Measurements from ENCODE around the gene NPFF.

DNA sequence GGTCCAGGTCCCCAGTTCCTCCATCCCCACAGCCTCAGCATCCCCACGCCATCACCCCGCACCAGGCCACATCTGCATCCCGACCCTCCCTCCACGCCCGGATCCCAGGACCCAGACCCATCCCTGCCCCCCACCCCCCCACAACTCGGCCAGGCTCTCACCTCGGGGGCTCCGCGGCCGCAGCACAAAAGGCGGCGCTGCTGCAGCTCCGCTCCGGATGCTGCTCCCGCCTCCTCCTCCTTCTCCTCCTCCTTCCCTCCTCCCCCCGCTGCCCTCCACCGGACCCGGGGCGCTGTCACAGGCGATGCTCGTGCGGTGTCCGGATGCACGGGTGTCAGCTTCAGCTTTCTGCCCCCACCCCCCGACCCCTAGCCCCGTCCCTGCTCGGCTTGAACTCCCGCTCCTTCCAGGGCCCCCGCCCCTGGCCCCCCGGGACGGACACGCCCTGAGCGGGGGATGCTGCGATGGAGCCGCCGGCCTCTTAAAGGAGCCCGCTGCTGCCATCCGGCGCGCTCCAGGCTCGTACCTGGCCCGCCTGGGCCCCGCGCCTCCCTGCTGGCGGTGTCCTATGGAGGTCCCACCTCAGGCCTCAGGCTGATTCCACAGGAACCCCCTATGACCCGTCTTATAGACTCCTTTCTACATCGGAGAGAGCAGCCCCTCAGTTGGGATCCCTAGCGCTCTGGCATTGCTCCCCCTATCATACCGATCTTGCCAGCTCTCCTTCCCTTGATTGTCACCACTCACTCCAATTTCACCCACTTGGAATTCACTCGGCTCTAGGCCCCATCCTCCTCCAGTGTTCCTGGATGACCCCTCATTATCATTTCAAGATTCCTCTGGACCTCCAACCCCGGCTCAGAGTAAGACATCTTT, 7.8 kb downstream of the NPFF start, which contains the start of gene MAP3K12:
- TF ChIP-seq POLR2A (IDR thresholded peaks at IDR 0.05; ENCODE audit: low read length) (peak; percentile 40), CEBPB (IDR thresholded peaks at IDR 0.05) (no peak), CTCF (IDR thresholded peaks at IDR 0.05) (peak; percentile 9; the same call in 2 of the 3 replicates), MAX (IDR thresholded peaks at IDR 0.05) (peak; percentile 48; the same call in 1 of the 2 replicates), EP300 (IDR thresholded peaks at IDR 0.05) (no peak), NFE2L2 (conservative IDR thresholded peaks at IDR 0.05; ENCODE audit: low read length) (no peak), CHD2 (IDR thresholded peaks at IDR 0.05; ENCODE audit: low read length, partially characterized antibody) (no peak), BCL3 (IDR thresholded peaks at IDR 0.05) (no peak; the same call in 2 of the 3 replicates), ZFP36 (IDR thresholded peaks at IDR 0.05; ENCODE audit: borderline replicate concordance, partially characterized antibody) (no peak), POLR2AphosphoS2 (conservative IDR thresholded peaks at IDR 0.05; ENCODE audit: low read length) (no peak), ZC3H11A (IDR thresholded peaks at IDR 0.05) (no peak)
- TF ChIP-seq, protein P1, sequence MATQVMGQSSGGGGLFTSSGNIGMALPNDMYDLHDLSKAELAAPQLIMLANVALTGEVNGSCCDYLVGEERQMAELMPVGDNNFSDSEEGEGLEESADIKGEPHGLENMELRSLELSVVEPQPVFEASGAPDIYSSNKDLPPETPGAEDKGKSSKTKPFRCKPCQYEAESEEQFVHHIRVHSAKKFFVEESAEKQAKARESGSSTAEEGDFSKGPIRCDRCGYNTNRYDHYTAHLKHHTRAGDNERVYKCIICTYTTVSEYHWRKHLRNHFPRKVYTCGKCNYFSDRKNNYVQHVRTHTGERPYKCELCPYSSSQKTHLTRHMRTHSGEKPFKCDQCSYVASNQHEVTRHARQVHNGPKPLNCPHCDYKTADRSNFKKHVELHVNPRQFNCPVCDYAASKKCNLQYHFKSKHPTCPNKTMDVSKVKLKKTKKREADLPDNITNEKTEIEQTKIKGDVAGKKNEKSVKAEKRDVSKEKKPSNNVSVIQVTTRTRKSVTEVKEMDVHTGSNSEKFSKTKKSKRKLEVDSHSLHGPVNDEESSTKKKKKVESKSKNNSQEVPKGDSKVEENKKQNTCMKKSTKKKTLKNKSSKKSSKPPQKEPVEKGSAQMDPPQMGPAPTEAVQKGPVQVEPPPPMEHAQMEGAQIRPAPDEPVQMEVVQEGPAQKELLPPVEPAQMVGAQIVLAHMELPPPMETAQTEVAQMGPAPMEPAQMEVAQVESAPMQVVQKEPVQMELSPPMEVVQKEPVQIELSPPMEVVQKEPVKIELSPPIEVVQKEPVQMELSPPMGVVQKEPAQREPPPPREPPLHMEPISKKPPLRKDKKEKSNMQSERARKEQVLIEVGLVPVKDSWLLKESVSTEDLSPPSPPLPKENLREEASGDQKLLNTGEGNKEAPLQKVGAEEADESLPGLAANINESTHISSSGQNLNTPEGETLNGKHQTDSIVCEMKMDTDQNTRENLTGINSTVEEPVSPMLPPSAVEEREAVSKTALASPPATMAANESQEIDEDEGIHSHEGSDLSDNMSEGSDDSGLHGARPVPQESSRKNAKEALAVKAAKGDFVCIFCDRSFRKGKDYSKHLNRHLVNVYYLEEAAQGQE (IDR thresholded peaks at IDR 0.05), result no peak
- TF ChIP-seq, protein P2, sequence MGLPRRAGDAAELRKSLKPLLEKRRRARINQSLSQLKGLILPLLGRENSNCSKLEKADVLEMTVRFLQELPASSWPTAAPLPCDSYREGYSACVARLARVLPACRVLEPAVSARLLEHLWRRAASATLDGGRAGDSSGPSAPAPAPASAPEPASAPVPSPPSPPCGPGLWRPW (IDR thresholded peaks at IDR 0.05), result no peak

Data from A549 (cell line).